Muscle layer of colon (tissue), 2 donors: ENCODE results near the gene MGAT4A.

Experiments
- H3K27ac ChIP-seq: one replicate; pipeline ENCODE4 v1.7.0; 2013; ENCODE audit warnings: low read depth, mild to moderate bottlenecking, low read length, moderate library complexity
- H3K27me3 ChIP-seq, 2 donors: one replicate each; pipeline ENCODE4 v1.7.0; 2013; ENCODE audit warnings: low read length in 2 of 2, mild to moderate bottlenecking in 2 of 2; ENCODE audit not compliant: insufficient read depth in 2 of 2, control insufficient read depth in 1 of 2
- H3K36me3 ChIP-seq: one replicate; pipeline ENCODE4 v1.7.0; 2013; ENCODE audit warnings: mild to moderate bottlenecking, low read length; ENCODE audit not compliant: insufficient read depth
- H3K4me1 ChIP-seq: one replicate; pipeline ENCODE4 v1.7.0; 2013; ENCODE audit warnings: mild to moderate bottlenecking, low read length; ENCODE audit not compliant: insufficient read depth
- H3K4me3 ChIP-seq, 2 donors: one replicate each; pipeline ENCODE4 v1.7.0; 2013; ENCODE audit warnings: low read length in 2 of 2, low read depth in 1 of 2, mild to moderate bottlenecking in 1 of 2, moderate library complexity in 1 of 2
- H3K9ac ChIP-seq: one replicate; pipeline ENCODE4 v1.7.0; 2013; ENCODE audit warnings: low read length
- H3K9me3 ChIP-seq: one replicate; pipeline ENCODE4 v1.7.0; 2013; ENCODE audit warnings: mild to moderate bottlenecking, low read length
- donor health status: abdominal sarcoma.
- donor health status: Adenocarcinoma of cecum.

The MGAT4A gene

DNA sequence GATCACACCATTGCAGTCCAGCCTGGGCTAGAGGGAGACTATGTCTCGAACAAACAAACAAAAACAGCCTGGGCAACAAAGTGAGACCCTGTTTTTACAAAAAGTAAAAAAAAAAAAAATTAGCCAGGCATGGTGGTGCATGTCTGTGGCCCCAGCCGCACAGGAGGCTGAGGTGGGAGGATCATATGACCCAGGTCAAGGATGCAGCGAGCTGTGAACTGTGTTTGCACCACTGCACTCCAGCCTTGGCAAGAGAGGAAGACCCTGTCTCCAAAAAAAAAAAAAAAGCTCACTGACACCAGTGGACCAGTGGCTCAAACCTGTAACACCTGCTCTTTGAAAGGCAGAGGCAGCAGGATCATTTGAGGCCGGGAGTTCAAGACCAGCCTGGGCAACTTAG is 82.5 kb downstream of the MGAT4A start:
- no peak overlapping the region for H3K9ac ChIP-seq
- no peak overlapping the region for H3K27ac ChIP-seq
- no peaks in the 10 kb centered on the region for H3K36me3 ChIP-seq
- H3K27me3 ChIP-seq, result no peaks in the 10 kb centered on the region
- H3K4me3 ChIP-seq, result no peak overlapping the region
- no peaks in the 10 kb centered on the region for H3K9me3 ChIP-seq
- H3K4me1 ChIP-seq, result no peaks in the 10 kb centered on the region

- H3K4me3 ChIP-seq, result no peak overlapping the region
- no peaks in the 10 kb centered on the region for H3K4me1 ChIP-seq
- no peaks in the 10 kb centered on the region for H3K36me3 ChIP-seq
- no peaks in the 10 kb centered on the region for H3K27me3 ChIP-seq
- no peaks in the 10 kb centered on the region for H3K9me3 ChIP-seq
- H3K9ac ChIP-seq, result no peak overlapping the region
- no peak overlapping the region for H3K27ac ChIP-seq
Measured at GRCh38 chr2:98647636-98648035, 83.3 kb downstream of the MGAT4A start.

DNA sequence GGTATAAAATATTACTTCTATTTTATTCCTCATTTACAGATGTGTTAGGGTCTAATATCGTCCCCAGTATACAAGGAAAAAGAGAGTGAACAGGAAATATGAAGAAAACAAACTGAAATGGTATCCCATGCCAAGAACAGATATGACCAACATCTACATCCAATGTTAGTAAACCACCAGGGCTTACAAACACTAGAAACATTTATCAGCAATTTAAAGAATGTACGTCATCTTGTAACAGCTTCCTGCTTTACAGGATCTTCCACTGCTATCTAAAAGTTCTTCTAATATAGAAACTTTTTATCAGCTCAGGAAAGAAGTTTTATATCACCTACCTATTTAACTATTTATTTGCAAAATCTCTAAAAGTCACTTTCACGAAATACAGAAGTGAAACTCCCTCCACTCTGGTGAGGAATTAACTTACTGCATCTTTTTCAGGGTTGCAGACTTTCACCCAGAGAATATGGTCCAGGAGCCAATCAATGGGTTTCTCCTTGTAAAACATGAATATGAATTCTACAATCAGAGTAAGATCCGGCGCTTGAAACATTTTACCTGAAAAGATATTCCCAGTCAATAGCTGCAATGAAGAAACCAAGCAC is 87.3 kb downstream of the MGAT4A start:
- Histone ChIP-seq H3K27ac (no peak overlapping the region), H3K4me1 (no peaks in the 10 kb centered on the region), H3K9ac (no peak overlapping the region), H3K27me3 (no peaks in the 10 kb centered on the region), H3K36me3 (peaks cover 8% of the 10 kb centered on the region), H3K9me3 (no peaks in the 10 kb centered on the region), H3K4me3 (no peak overlapping the region)

DNA sequence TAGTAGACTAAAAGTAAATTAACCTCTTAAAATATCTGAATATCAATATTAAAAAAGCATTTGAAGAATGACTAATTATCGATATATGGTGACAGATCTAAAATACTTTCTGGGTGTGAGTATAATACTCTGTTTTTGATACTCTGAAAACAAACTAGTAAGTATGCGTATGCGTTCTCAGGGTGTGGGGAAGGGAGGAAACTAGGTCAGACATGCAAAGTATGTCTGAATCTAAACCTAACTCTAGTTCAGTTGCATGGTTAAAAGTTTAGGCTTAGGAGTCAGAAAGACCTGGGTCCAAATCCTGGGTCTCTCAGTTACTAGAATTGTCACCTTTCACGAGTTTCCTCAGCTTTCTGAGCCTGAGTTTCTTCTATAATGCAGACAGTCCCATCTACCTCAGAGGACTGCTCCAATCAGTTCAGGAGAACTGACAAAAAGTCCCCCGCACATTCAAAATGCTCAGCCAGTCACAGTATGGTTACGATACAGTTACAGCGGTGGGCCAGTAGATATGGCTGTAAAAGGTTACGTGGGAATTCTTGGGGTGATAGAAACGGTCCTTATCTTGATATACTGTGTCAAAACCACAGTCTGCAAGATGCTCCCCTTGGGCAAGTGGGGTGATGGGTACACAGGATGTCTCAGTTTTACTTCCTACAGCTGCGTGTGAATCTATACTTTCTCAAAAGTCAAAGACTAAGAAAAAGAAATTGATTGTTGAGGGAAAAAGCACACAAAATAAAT is 93.4 kb downstream of the MGAT4A start:
- H3K9ac ChIP-seq, result no peak overlapping the region
- no peaks in the 10 kb centered on the region for H3K27me3 ChIP-seq
- H3K36me3 ChIP-seq, result peaks cover 29% of the 10 kb centered on the region
- H3K4me3 ChIP-seq, result no peak overlapping the region
- H3K4me1 ChIP-seq, result no peaks in the 10 kb centered on the region
- H3K9me3 ChIP-seq, result no peaks in the 10 kb centered on the region
- no peak overlapping the region for H3K27ac ChIP-seq

- H3K9ac ChIP-seq, result no peak overlapping the region
- no peaks in the 10 kb centered on the region for H3K27me3 ChIP-seq
- peaks cover 33% of the 10 kb centered on the region for H3K36me3 ChIP-seq
- no peak overlapping the region for H3K27ac ChIP-seq
- H3K4me1 ChIP-seq, result no peaks in the 10 kb centered on the region
- no peak overlapping the region for H3K4me3 ChIP-seq
- H3K9me3 ChIP-seq, result no peaks in the 10 kb centered on the region
Measured at GRCh38 chr2:98634406-98635092, 96.4 kb downstream of the MGAT4A start.

DNA sequence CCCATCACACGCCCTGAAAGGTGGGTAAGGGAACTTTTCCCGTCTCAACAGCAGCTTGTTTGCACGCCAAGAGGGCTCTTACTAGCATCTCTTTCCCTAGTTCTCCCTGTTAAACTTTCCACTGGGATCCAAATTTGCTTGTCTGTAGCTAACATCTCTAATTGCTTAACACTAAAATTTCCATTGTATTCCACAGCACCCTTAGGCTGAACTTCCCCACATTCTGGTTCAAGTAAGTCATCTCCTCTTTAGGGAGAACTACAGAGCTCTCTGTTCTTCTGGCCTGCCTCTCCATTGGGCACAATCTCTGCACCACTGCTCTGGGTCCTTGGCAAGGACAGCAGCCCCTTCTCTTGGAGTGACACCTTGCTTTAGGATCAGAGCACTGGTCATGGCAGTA is 98.6 kb downstream of the MGAT4A start:
- Histone ChIP-seq H3K9ac (no peak overlapping the region), H3K9me3 (no peaks in the 10 kb centered on the region), H3K27ac (no peak overlapping the region), H3K27me3 (no peaks in the 10 kb centered on the region), H3K4me3 (no peak overlapping the region), H3K4me1 (no peaks in the 10 kb centered on the region), H3K36me3 (peaks cover 32% of the 10 kb centered on the region)

- Histone ChIP-seq H3K27me3 (no peaks in the 10 kb centered on the region), H3K27ac (no peak overlapping the region), H3K4me1 (no peaks in the 10 kb centered on the region), H3K36me3 (peaks cover 10% of the 10 kb centered on the region), H3K4me3 (no peak overlapping the region), H3K9ac (no peak overlapping the region), H3K9me3 (no peaks in the 10 kb centered on the region)
Measured at GRCh38 chr2:98623657-98624056, 107.3 kb downstream of the MGAT4A start.

DNA sequence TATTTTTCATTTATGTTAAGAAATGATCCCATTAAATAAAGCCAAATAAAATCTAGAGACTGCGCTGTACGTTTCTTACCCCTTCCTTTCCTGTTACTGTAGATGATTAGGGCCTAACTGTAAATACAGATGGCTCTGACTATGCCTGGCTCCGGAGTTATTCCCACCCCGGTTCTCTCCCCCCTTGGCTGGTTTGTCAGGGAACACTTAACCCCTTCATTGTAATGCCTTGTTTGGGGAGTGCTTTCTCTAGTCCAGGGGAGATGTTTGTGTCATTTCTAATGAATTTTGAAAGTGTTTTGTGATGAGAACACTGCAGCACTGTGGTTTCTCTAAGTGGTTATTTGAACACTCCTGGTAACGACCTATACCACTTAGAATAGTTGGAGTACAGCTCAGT is 113.8 kb downstream of the MGAT4A start:
- Histone ChIP-seq H3K27me3 (no peaks in the 10 kb centered on the region), H3K9ac (no peak overlapping the region), H3K4me3 (no peak overlapping the region), H3K27ac (no peak overlapping the region), H3K9me3 (no peaks in the 10 kb centered on the region), H3K4me1 (no peaks in the 10 kb centered on the region), H3K36me3 (peaks cover 42% of the 10 kb centered on the region)

DNA sequence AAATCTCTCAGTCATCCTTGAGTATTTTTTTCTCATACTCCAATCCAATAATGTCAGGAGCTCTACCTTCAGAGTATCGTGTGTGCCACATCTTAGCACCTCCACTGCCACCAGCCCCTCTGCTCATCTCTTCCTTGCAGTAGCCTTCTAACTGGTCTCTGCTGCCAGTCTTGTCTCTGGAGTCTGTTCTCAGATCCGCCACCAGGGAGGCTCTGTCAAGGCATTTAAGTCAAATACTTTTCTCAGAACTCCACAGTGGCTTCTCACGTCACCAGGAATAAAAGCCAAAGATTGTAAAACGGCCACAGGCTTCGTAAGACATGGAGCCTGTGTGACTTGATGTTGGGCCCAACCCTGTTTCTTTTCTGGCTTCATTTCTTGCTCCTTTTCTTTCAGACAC is 115.5 kb downstream of the MGAT4A start:
- H3K4me1 ChIP-seq, result peaks cover 12% of the 10 kb centered on the region
- no peaks in the 10 kb centered on the region for H3K27me3 ChIP-seq
- no peaks in the 10 kb centered on the region for H3K9me3 ChIP-seq
- H3K4me3 ChIP-seq, result no peak overlapping the region
- no peak overlapping the region for H3K9ac ChIP-seq
- H3K27ac ChIP-seq, result no peak overlapping the region
- peaks cover 49% of the 10 kb centered on the region for H3K36me3 ChIP-seq

DNA sequence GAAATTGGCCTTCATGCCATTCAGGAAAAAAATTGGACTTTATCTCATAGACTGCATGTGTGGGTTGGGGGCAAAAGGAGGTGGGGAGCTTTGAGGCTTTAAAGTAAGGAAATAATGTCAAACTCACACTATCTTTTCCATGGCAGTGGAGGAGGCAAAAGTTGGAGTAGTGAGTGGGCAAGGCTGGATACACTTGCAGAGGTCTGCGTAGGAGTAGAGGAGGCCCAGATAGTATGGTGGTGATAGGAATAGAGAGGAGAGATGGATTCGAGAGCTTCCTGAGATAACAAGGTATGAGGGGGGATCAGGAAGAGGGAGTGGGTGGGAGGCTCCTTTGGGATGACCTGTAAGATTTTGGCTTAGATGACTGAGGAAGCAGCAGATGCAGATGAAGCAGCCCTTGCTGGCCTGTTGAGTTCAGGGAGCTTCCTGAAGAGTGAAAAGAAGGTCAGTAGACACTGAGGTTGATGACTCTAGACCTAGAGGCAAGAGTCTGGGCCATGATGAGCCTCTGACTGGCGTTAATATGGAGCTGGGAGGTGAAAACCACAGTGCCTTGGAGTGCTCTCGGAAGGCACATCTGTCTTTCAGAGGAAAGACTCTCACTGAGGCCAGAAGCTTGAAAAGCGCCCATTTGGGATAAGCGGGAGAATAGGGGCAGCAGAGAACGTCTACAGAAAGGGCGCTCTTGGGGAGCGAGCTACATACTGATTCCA is 116.8 kb downstream of the MGAT4A start:
- Histone ChIP-seq H3K4me1 (peaks cover 24% of the 10 kb centered on the region), H3K27me3 (no peaks in the 10 kb centered on the region), H3K27ac (no peak overlapping the region), H3K4me3 (no peak overlapping the region), H3K36me3 (peaks cover 58% of the 10 kb centered on the region), H3K9ac (no peak overlapping the region), H3K9me3 (no peaks in the 10 kb centered on the region)

GRCh38 chr2:98608962-98609604 is 121.8 kb downstream of the MGAT4A start:
- peaks cover 42% of the 10 kb centered on the region for H3K4me1 ChIP-seq
- peak overlapping the region; percentile 97 for H3K9ac ChIP-seq
- peaks cover 29% of the 10 kb centered on the region for H3K36me3 ChIP-seq
- H3K4me3 ChIP-seq, result peak overlapping the region; percentile 97 to 98
- H3K27me3 ChIP-seq, result no peaks in the 10 kb centered on the region
- H3K9me3 ChIP-seq, result no peaks in the 10 kb centered on the region
- peak overlapping the region; percentile 97 for H3K27ac ChIP-seq
